ENCODE results near the gene UQCC2. TPM values are rescaled to one million over a fixed set of nuclear protein-coding genes. Genes with fewer than 3 reads are reported as not detected.

Gene UQCC2
- total RNA-seq, 3 donors from 2014 or later, result 41.8 to 48.6 (median 45.7) TPM

- no peak for TF ChIP-seq CTCF (IDR thresholded peaks at IDR 0.05)
- DNase-seq (no peak), ATAC-seq (no peak)
- Histone ChIP-seq H3K9me3 (no peaks in the 10 kb centered on the region), H3K4me1 (ENCODE audit: low read depth) (peaks cover 8% of the 10 kb centered on the region), H3K4me3 (no peak overlapping the region), H3K36me3 (ENCODE audit: low read depth) (no peaks in the 10 kb centered on the region)
- intact Hi-C loops (cut with DNase I, micrococcal nuclease), result loop anchor here in 1 of 2 donors (10.0 kb wide), 1 partner anchor 123 kb away; the partner anchor contains the start of gene BAK1
Observed at GRCh38 chr6:33707771-33708170, 3.7 kb downstream of the UQCC2 start.

GRCh38 chr6:33705955-33706725, 5.4 kb downstream of the UQCC2 start:
- Histone ChIP-seq H3K9me3 (no peaks in the 10 kb centered on the region), H3K4me1 (ENCODE audit: low read depth) (peaks cover 8% of the 10 kb centered on the region), H3K36me3 (ENCODE audit: low read depth) (no peaks in the 10 kb centered on the region), H3K4me3 (no peak overlapping the region)
- ATAC-seq (no peak), DNase-seq (no peak)
- no peak for TF ChIP-seq CTCF (IDR thresholded peaks at IDR 0.05)
- intact Hi-C loops (cut with DNase I, micrococcal nuclease), result loop anchor here in 1 of 2 donors (10.0 kb wide), 1 partner anchor 121 kb away; the partner anchor contains the start of gene BAK1

DNA sequence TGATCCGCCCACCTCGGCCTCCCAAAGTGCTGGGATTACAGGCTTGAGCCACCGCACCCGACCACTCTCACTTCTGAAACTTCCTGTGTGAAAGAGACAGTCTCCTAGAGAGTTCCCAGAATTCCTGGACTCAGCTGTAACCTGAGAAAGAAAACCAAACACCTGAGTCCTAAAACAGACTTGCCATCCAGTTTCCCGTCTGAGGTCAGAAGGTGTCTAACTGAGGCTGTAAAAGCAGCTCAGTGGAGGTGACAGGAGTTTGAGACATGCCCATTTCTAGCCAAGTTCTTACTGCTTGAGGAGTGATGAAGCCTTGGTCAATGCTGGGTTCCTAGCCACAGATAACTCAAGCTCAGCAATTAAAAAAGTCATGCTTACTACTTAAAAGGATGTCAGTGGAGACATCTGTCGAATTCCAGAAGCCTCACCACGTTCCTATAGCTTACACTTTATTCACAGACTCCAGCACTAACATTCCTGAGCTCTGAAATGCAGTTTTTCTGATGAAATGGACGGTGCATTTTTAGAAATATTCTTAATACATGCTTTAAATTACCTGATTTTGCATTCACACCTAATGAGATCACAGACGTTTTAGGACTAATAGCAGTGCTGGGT, 6.1 kb downstream of the UQCC2 start:
- Histone ChIP-seq H3K4me1 (ENCODE audit: low read depth) (no peaks in the 10 kb centered on the region), H3K36me3 (ENCODE audit: low read depth) (no peaks in the 10 kb centered on the region), H3K4me3 (no peak overlapping the region), H3K9me3 (no peaks in the 10 kb centered on the region)
- intact Hi-C loops (cut with DNase I, micrococcal nuclease), result loop anchor here in 1 of 2 donors (10.0 kb wide), 1 partner anchor 121 kb away; the partner anchor contains the start of gene BAK1
- DNase-seq (no peak), ATAC-seq (no peak)
- no peak for TF ChIP-seq CTCF (IDR thresholded peaks at IDR 0.05)

DNA sequence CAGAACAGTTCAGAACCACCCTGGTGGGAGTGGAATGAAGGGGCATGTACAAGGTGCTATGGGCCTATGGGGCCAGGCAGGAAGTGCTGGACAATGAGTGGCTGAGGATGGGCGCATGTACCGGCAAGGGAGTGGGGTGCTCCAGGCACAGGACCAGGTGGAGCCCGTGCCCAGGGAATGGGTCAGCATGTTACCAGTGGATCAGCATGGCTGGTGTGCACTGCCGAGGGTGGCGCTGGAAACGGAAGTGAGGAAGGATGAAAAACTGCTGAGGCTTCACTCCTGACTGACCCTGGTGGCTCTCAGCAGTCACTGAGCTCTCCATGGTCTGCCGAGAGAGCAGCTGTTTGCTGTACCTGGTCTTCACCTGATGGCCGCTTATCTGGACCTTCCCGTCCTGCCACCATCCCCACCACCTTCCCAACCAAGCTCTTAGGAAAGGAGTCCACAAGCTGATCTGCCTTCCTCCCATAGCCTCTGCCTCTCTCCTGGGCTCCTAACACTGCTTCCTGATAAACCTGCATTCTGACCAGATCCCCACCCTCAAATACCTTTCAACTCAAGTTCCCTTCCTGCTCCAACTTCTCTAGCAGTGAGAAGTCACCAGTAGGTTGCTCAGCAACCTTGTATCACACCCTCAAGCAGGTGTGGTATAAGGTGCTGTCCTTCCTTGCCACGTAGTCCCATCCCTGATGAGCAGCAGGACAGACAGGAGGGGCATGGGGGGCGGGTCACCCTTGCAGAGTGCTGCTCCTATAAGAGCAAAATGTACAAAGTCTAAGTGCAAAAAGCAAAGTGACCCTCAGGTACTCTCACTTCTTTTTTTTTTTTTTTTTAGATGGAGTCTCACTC, 7.1 kb downstream of the UQCC2 start:
- no peaks in the 10 kb centered on the region for H3K36me3 ChIP-seq (ENCODE audit: low read depth)
- DNase-seq (no peak), ATAC-seq (peak; percentile 45)
- intact Hi-C loops (cut with DNase I, micrococcal nuclease), result loop anchor here in 1 of 2 donors (10.0 kb wide), 1 partner anchor 120 kb away; the partner anchor contains the start of gene BAK1
- no peaks in the 10 kb centered on the region for H3K4me1 ChIP-seq (ENCODE audit: low read depth)
- no peak for TF ChIP-seq CTCF (IDR thresholded peaks at IDR 0.05)
- no peak overlapping the region for H3K4me3 ChIP-seq
- H3K9me3 ChIP-seq, result no peaks in the 10 kb centered on the region

DNA sequence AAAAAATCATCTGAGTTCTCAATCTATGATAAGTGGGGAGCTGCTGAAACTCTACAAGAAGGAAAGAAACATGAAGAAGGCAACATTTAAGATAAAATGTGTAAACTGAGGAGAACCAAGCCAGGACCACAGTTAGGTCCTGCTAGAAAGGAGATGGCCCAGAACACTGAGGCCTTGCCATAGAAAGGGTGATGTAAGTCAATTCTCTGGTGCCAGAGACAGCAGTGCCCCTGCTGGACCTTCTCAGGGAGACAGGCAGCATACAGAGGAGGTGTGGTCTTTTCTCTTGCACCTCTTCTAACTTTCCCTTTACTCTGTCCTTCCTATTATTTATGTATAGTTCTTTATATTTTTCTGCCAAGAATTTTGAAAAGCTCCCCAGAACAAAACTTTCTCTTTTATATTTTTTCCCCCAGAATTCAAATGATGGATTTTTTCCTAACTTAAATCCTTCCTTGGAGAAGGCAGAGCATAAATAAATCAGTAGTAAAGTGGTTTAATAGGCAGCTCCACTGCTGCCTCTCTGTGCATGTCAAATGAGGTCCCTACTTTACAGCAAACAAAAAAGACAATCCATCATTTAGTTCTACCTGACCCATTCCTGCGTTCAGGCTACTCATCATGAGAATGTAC, 9.0 kb downstream of the UQCC2 start:
- H3K9me3 ChIP-seq, result no peaks in the 10 kb centered on the region
- no peak for DNase-seq
- H3K4me1 ChIP-seq (ENCODE audit: low read depth), result no peaks in the 10 kb centered on the region
- peak; percentile 67 for ATAC-seq
- no peaks in the 10 kb centered on the region for H3K36me3 ChIP-seq (ENCODE audit: low read depth)
- H3K4me3 ChIP-seq, result no peak overlapping the region
- intact Hi-C loops (cut with DNase I, micrococcal nuclease), result loop anchor here in 1 of 2 donors (10.0 kb wide), 1 partner anchor 118 kb away; the partner anchor contains the start of gene BAK1
- no peak for TF ChIP-seq CTCF (IDR thresholded peaks at IDR 0.05)
